HAP-1 (cell line): Measurements from ENCODE around the gene SUCLG1.
A peak's percentile ranks its signal among the peaks of the same experiment; 100 is the strongest.

Source experiments
- DNase-seq, 2 experiments: peaks; one replicate each; pipeline ENCODE4 v3.0.0-alpha.2; 2016 to 2020; ENCODE audit warnings: low spot score in 2 of 2
- H3K27me3 ChIP-seq: fragments of 250-450 bp; sonication (Bioruptor Pico); 2 replicates; pipeline ENCODE4 v1.5.1; 2020; ENCODE audit warnings: low read depth, mild to moderate bottlenecking, moderate library complexity
- H3K36me3 ChIP-seq: fragments of 250-450 bp; sonication (Bioruptor Pico); replicated peaks from 2 replicates; pipeline ENCODE4 v1.5.1; 2020; ENCODE audit warnings: mild to moderate bottlenecking
- H3K4me1 ChIP-seq: fragments of 250-450 bp; sonication (Bioruptor Pico); 2 replicates; pipeline ENCODE4 v1.5.1; 2020; ENCODE audit warnings: mild to moderate bottlenecking
- H3K4me3 ChIP-seq: fragments of 250-450 bp; sonication (Bioruptor Pico); 2 replicates; pipeline ENCODE4 v1.5.1; 2020; ENCODE audit warnings: mild to moderate bottlenecking, moderate library complexity
- H3K9me3 ChIP-seq: fragments of 250-450 bp; sonication (Bioruptor Pico); 2 replicates; pipeline ENCODE4 v1.5.1; 2020; ENCODE audit warnings: mild to moderate bottlenecking, moderate library complexity
- in situ Hi-C: fragments of 300-500 bp; cut with MboI; formaldehyde crosslinking; loops from 3 replicates; pipeline ENCODE4 v1.14.3; 2020; ENCODE audit warnings: low sequenced_read_pairs, inconsistent platforms, mixed read lengths

Gene SUCLG1

DNA sequence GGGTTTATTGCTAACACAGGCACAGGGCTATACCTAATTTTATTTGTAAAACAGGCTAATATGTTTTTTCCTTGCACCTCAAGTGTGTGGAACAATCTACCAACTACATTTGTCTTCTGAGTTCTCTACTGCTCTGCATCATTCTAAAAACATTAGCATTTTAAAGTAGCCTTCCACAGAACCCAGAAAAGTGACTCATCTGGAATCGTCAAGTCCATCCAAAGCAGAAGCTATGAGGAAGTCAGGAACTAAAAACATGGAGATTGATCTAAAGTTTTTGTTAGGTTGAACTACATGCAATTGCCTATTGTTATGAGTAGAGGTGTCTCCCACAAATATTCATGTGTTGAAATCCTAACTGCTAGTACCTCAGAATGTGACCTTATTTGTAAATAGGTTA is 70.9 kb downstream of the SUCLG1 start:
- H3K4me1 ChIP-seq: peaks cover 5% of the 10 kb centered on the region
- no peak for DNase-seq
- H3K4me3 ChIP-seq: no peak overlapping the region
- H3K9me3 ChIP-seq: no peaks in the 10 kb centered on the region
- in situ Hi-C loops: no loop called here
- peaks cover 15% of the 10 kb centered on the region; the same call in 1 of the 2 replicates for H3K27me3 ChIP-seq
- H3K36me3 ChIP-seq: no peaks in the 10 kb centered on the region

DNA sequence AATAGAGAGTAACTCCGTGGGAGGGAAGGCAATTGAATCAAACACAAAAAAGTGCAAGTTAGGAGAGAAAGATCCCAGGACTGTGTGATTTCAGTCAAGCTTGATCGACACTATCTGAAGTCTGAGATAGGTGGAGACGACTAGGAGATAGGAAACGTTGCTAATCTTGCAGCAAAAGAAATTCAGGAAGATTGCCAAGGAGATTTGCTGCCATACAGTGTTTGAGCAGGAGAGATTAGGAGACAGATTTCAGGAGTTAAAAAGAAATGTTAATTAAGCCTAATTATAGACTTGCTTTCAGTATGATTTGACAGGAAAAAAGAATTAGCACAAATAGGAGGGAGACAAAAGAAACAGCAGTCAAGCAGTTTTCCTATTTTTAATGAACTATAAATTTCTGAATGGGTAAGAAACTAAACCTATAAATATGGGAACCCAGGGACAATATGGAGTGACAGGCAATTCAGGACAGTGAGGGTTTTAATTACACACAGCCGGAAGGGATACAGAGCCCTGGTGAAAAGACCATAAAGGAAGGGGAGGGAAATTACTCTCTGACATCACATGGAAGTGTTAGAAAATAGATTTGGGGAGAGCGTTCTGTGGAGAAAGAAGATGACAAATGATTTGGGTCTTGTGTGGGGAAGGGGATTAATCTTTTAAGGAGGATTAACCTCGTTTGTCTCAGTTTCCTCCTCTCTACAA is 72.6 kb downstream of the SUCLG1 start:
- in situ Hi-C loops: no loop called here
- H3K4me3 ChIP-seq: no peak overlapping the region
- H3K36me3 ChIP-seq: no peaks in the 10 kb centered on the region
- peaks cover 24% of the 10 kb centered on the region; the same call in 1 of the 2 replicates for H3K27me3 ChIP-seq
- DNase-seq: peak; percentile 29 to 78
- no peaks in the 10 kb centered on the region for H3K9me3 ChIP-seq
- H3K4me1 ChIP-seq: peaks cover 5% of the 10 kb centered on the region

DNA sequence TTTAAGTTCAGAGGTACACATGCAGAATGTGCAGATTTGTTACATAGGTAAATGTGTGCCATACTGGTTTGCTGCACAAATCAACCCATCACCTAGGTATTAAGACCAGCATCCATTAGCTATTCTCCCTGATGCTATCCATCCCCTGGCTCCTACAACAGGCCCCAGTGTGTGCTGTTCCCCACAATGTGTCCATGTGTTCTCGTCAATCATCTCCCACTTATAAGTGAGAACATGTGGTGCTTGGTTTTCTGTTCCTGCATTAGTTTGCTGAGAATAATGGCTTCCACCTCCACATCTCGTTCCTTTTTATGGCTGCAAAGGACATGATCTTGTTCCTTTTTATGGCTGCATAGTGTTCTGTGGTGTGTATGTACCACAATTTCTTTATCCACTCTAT is 75.8 kb downstream of the SUCLG1 start:
- H3K9me3 ChIP-seq: no peaks in the 10 kb centered on the region
- in situ Hi-C loops: no loop called here
- no peak overlapping the region for H3K4me3 ChIP-seq
- no peaks in the 10 kb centered on the region for H3K36me3 ChIP-seq
- H3K27me3 ChIP-seq: peaks cover 24% of the 10 kb centered on the region
- no peak for DNase-seq
- H3K4me1 ChIP-seq: peaks cover 5% of the 10 kb centered on the region

- H3K9me3 ChIP-seq: no peaks in the 10 kb centered on the region
- H3K4me1 ChIP-seq: no peaks in the 10 kb centered on the region
- H3K4me3 ChIP-seq: no peak overlapping the region
- no peak for DNase-seq
- peaks cover 18% of the 10 kb centered on the region for H3K27me3 ChIP-seq
- in situ Hi-C loops: no loop called here
- H3K36me3 ChIP-seq: no peaks in the 10 kb centered on the region
Measured at GRCh38 chr2:84380875-84381274, 78.2 kb downstream of the SUCLG1 start.

GRCh38 chr2:84378960-84379359 is 80.1 kb downstream of the SUCLG1 start:
- peaks cover 14% of the 10 kb centered on the region for H3K27me3 ChIP-seq
- no peak for DNase-seq
- H3K9me3 ChIP-seq: no peaks in the 10 kb centered on the region
- no peak overlapping the region for H3K4me3 ChIP-seq
- H3K36me3 ChIP-seq: no peaks in the 10 kb centered on the region
- H3K4me1 ChIP-seq: no peaks in the 10 kb centered on the region
- in situ Hi-C loops: no loop called here

DNA sequence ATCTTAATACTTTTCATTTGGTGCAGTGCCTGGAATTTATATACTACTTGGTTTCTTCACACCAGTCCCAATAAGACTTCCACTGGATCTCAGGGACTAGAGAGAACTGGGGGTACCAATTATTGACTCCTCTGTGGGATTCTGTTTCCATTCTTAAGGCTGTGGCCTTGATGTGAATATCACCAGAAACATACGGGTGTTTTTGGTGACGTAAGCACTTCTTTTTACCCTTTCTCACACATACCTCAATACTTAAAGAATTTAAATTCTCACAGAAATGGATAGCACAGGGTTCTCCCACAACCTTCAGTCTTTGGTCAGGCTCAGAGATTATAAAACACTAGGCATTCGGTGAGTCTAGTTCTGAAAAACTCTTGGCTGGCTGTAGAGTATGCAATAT is 84.1 kb downstream of the SUCLG1 start:
- in situ Hi-C loops: no loop called here
- H3K4me3 ChIP-seq: no peak overlapping the region
- H3K9me3 ChIP-seq: no peaks in the 10 kb centered on the region
- H3K4me1 ChIP-seq: no peaks in the 10 kb centered on the region
- DNase-seq: no peak
- H3K36me3 ChIP-seq: no peaks in the 10 kb centered on the region
- no peaks in the 10 kb centered on the region; the same call in 1 of the 2 replicates for H3K27me3 ChIP-seq

DNA sequence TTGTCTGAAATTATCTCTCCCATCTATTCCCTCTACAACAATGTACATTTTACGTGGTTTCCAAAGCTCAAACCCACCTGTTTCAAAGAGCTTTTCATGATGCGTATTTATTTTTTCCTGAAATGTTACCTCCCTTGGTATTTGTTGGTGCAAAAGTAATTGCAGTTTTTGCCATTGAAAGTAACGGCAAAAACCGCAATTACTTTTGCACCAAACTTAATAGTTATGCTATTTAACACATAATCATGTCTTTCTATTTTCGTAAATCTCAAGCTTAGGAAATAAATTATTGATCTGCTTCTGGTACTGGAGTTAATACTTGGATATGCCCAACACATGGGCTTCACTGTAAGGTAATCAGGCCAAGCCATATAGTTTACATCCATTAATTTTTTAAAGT is 85.2 kb downstream of the SUCLG1 start:
- H3K36me3 ChIP-seq: no peaks in the 10 kb centered on the region
- DNase-seq: no peak
- in situ Hi-C loops: no loop called here
- no peaks in the 10 kb centered on the region; the same call in 1 of the 2 replicates for H3K27me3 ChIP-seq
- H3K4me3 ChIP-seq: no peak overlapping the region
- no peaks in the 10 kb centered on the region for H3K4me1 ChIP-seq
- H3K9me3 ChIP-seq: no peaks in the 10 kb centered on the region
